Mammary epithelial cell (primary cell): Measurements from ENCODE around the gene TRIM56.

Experiments
- CTCF ChIP-seq, 2 donors: IDR thresholded peaks in 1 of 2; conservative IDR thresholded peaks in 1 of 2; 2 replicates each; pipeline ENCODE4 v1.5.1; 2011 to 2012; ENCODE audit warnings: inconsistent platforms in 2 of 2, low read length in 2 of 2, mild to moderate bottlenecking in 2 of 2, control low read depth in 1 of 2, low read depth in 1 of 2; ENCODE audit not compliant: insufficient read depth in 1 of 2; ENCODE audit errors: extremely low read depth in 1 of 2
- EZH2 ChIP-seq: IDR thresholded peaks from 2 replicates; pipeline ENCODE4 v1.6.1; 2012; ENCODE audit warnings: low read length, inconsistent platforms, borderline replicate concordance

- TF ChIP-seq CTCF (conservative IDR thresholded peaks at IDR 0.05 in 1 of 2, IDR thresholded peaks at IDR 0.05 in 1 of 2; ENCODE audit: extremely low read depth in 1 of 2, insufficient read depth in 1 of 2, low read depth in 1 of 2, low read length in 2 of 2) (no peak), EZH2 (no peak)
Measured at GRCh38 chr7:101066833-101067177, 18.5 kb upstream of the TRIM56 start.
